ENCODE data around the gene KCNN4. TPM values are rescaled to one million over a fixed set of nuclear protein-coding genes. Genes with fewer than 3 reads are reported as not detected.
A peak's percentile ranks its signal among the peaks of the same experiment; 100 is the strongest.
"Not testable (repeated sequence)": the region's sequence is repeated elsewhere in the genome, so short reads cannot be mapped to it uniquely, and the experiment has no call there.

KCNN4 gene
- total and polyA plus RNA-seq, 4 donors, result 2.4 to 31.7 (median 12.7) TPM

DNA sequence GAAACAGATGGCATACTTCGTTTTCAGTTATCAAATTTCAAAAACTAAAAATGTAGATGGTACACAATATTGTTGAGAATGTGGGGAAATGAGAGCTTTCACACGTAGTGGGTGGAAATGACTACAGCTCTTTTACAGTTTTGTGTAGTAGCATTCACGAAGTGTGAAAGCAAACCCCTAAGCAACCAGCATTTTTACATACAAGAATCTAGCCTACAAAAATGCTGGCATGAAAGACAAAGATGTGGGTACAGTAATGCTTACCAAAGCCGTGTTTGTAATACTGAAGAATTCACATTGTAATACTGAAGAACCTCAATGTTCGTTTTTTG lies 40.1 kb upstream of the KCNN4 start:
- Histone ChIP-seq H3K27me3 (ENCODE audit: control insufficient read depth in 3 of 3, insufficient read depth in 3 of 3, low read length in 2 of 3) (peaks cover 0 to 22% (median 17%) of the 10 kb centered on the region in 3 donors), H3K36me3 (ENCODE audit: control insufficient read depth in 4 of 4, insufficient read depth in 4 of 4, low read length in 4 of 4) (no peaks in the 10 kb centered on the region), H3K4me3 (no peak overlapping the region), H3K9ac (ENCODE audit: insufficient read depth in 1 of 2, low read length in 2 of 2) (no peak overlapping the region), H3K27ac (ENCODE audit: low read depth in 1 of 2, low read length in 1 of 2) (no peak overlapping the region), H3K4me1 (ENCODE audit: control insufficient read depth in 5 of 5, insufficient read depth in 5 of 5, low read length in 5 of 5) (peaks cover 0 to 9% (median 4%) of the 10 kb centered on the region in 5 donors), H3K9me3 (ENCODE audit: control insufficient read depth in 4 of 4, insufficient read depth in 3 of 4, low read length in 3 of 4) (peaks cover 0 to 12% (median 0%) of the 10 kb centered on the region in 4 donors)
- DNase-seq (no peak), ATAC-seq (ENCODE audit: insufficient read depth, low FRiP score) (no peak)
- TF ChIP-seq, protein P1, sequence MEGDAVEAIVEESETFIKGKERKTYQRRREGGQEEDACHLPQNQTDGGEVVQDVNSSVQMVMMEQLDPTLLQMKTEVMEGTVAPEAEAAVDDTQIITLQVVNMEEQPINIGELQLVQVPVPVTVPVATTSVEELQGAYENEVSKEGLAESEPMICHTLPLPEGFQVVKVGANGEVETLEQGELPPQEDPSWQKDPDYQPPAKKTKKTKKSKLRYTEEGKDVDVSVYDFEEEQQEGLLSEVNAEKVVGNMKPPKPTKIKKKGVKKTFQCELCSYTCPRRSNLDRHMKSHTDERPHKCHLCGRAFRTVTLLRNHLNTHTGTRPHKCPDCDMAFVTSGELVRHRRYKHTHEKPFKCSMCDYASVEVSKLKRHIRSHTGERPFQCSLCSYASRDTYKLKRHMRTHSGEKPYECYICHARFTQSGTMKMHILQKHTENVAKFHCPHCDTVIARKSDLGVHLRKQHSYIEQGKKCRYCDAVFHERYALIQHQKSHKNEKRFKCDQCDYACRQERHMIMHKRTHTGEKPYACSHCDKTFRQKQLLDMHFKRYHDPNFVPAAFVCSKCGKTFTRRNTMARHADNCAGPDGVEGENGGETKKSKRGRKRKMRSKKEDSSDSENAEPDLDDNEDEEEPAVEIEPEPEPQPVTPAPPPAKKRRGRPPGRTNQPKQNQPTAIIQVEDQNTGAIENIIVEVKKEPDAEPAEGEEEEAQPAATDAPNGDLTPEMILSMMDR (IDR thresholded peaks at IDR 0.05; ENCODE audit: control extremely low read depth, extremely low read depth), result no peak
- 29 to 36% methylated on average over 5 of the region's 5 CpGs for WGBS, 2 donors

DNA sequence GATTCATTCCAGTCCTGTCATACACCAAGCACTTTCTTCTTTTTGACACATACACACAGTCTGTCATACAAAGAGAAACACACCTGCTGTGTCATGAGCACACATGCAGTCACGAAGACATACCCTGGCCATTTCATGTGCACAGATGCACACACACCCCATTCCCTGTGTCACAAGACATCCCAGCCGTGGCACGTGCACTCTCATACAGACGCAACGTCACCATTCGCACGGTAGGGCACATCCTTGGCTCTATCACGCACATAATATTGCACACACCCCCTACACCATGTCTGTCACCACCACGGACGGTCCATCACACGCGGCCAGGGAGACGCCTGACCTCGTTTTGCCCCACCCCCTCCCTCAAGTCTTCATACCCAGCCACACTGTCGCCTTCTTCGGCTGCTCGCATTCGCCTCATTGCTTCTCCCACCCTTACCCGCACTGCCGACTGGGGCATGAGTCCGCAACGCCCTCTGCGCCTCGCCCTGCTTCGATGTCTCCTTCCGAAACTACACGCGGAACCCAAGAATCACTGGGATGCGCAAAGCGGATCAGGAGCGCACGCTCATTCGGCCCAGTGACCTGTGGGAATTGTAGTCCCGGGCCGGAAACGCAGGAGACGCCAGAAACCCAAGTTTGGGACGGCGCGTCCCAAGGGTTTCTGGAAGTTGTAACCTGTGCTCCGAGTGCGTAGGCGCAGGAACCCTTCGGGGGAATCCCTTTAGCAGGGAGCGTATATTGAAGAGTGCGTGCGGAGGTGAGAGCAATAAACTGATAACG lies 39.5 kb upstream of the KCNN4 start:
- Histone ChIP-seq H3K36me3 (ENCODE audit: control insufficient read depth in 4 of 4, insufficient read depth in 4 of 4, low read length in 4 of 4) (no peaks in the 10 kb centered on the region), H3K27me3 (ENCODE audit: control insufficient read depth in 3 of 3, insufficient read depth in 3 of 3, low read length in 2 of 3) (peaks cover 0 to 22% (median 17%) of the 10 kb centered on the region in 3 donors), H3K4me3 (peak overlapping the region; percentile 57), H3K9ac (ENCODE audit: insufficient read depth in 1 of 2, low read length in 2 of 2) (no peak overlapping the region), H3K27ac (ENCODE audit: low read depth in 1 of 2, low read length in 1 of 2) (no peak overlapping the region), H3K4me1 (ENCODE audit: control insufficient read depth in 5 of 5, insufficient read depth in 5 of 5, low read length in 5 of 5) (peaks cover 0 to 9% (median 4%) of the 10 kb centered on the region in 5 donors), H3K9me3 (ENCODE audit: control insufficient read depth in 4 of 4, insufficient read depth in 3 of 4, low read length in 3 of 4) (peaks cover 0 to 12% (median 0%) of the 10 kb centered on the region in 4 donors)
- ATAC-seq (ENCODE audit: insufficient read depth, low FRiP score), result no peak
- 14 to 16% methylated on average over 48 of the region's 48 CpGs for WGBS, 2 donors
- peak; percentile 34 to 44 (median 36) for DNase-seq
- TF ChIP-seq, protein P1 (IDR thresholded peaks at IDR 0.05; ENCODE audit: control extremely low read depth, extremely low read depth), result no peak

DNA sequence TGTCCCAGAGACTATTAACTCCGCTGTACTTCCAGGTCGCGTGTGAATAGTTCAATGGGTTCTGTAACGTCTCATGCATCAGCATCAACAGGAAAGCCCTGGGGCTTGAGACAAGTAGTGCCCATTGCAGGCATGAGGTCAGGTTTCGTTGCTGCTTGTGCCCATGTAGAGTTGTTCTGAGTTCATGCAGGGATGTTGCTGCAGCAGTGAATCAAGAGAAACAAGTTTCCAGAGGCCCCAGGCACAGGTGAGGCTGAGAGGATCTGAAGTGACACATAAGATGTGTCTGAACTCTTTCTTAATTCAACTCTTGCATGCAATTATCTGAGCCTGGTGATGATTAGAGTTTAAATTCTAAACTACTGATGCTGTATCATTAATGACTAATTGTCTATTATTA lies 37.7 kb upstream of the KCNN4 start:
- no peak for DNase-seq
- Histone ChIP-seq H3K27me3 (ENCODE audit: control insufficient read depth in 3 of 3, insufficient read depth in 3 of 3, low read length in 2 of 3) (peaks cover 0 to 22% (median 17%) of the 10 kb centered on the region in 3 donors), H3K4me3 (no peak overlapping the region), H3K36me3 (ENCODE audit: control insufficient read depth in 4 of 4, insufficient read depth in 4 of 4, low read length in 4 of 4) (no peaks in the 10 kb centered on the region), H3K4me1 (ENCODE audit: control insufficient read depth in 5 of 5, insufficient read depth in 5 of 5, low read length in 5 of 5) (peaks cover 0 to 9% (median 4%) of the 10 kb centered on the region in 5 donors), H3K9me3 (ENCODE audit: control insufficient read depth in 4 of 4, insufficient read depth in 3 of 4, low read length in 3 of 4) (peaks cover 0 to 12% (median 0%) of the 10 kb centered on the region in 4 donors), H3K27ac (ENCODE audit: low read depth in 1 of 2, low read length in 1 of 2) (no peak overlapping the region), H3K9ac (ENCODE audit: insufficient read depth in 1 of 2, low read length in 2 of 2) (no peak overlapping the region)
- TF ChIP-seq, protein P1 (IDR thresholded peaks at IDR 0.05; ENCODE audit: control extremely low read depth, extremely low read depth), result no peak
- WGBS, 2 donors, result 78 to 91% methylated on average over 5 of the region's 5 CpGs
- ATAC-seq (ENCODE audit: insufficient read depth, low FRiP score), result no peak

DNA sequence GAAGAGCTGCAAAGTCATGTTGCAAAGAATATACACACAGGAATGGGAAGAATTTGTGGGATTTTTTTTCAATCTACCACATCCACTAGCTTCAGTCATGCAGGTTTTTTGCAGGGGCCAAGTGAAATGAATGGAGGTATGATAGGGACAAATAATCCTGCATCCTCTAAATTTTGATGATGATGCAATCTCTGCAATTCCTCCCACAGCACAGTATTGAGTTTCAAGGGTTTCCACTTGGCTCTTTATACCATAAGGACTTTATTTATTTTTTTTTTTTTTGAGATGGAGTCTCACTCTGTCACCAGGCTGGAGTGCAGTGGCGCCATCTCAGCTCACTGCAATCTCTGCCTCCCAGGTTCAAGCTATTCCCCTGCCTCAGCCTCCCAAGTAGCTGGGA lies 36.7 kb upstream of the KCNN4 start:
- H3K36me3 ChIP-seq (ENCODE audit: control insufficient read depth in 4 of 4, insufficient read depth in 4 of 4, low read length in 4 of 4); H3K27ac ChIP-seq (ENCODE audit: low read depth in 1 of 2, low read length in 1 of 2); DNase-seq; H3K9ac ChIP-seq (ENCODE audit: insufficient read depth in 1 of 2, low read length in 2 of 2); H3K4me3 ChIP-seq; H3K4me1 ChIP-seq (ENCODE audit: control insufficient read depth in 5 of 5, insufficient read depth in 5 of 5, low read length in 5 of 5); ATAC-seq (ENCODE audit: insufficient read depth, low FRiP score): not testable (repeated sequence)
- WGBS, 2 donors, result 83 to 100% methylated on average over 1 of the region's 1 CpG
- Histone ChIP-seq H3K9me3 (ENCODE audit: control insufficient read depth in 4 of 4, insufficient read depth in 3 of 4, low read length in 3 of 4) (peaks cover 0 to 12% (median 0%) of the 10 kb centered on the region in 4 donors), H3K27me3 (ENCODE audit: control insufficient read depth in 3 of 3, insufficient read depth in 3 of 3, low read length in 2 of 3) (peaks cover 0 to 22% (median 17%) of the 10 kb centered on the region in 3 donors)
